ENCODE data around the gene SEMA4D.

Gene SEMA4D

DNA sequence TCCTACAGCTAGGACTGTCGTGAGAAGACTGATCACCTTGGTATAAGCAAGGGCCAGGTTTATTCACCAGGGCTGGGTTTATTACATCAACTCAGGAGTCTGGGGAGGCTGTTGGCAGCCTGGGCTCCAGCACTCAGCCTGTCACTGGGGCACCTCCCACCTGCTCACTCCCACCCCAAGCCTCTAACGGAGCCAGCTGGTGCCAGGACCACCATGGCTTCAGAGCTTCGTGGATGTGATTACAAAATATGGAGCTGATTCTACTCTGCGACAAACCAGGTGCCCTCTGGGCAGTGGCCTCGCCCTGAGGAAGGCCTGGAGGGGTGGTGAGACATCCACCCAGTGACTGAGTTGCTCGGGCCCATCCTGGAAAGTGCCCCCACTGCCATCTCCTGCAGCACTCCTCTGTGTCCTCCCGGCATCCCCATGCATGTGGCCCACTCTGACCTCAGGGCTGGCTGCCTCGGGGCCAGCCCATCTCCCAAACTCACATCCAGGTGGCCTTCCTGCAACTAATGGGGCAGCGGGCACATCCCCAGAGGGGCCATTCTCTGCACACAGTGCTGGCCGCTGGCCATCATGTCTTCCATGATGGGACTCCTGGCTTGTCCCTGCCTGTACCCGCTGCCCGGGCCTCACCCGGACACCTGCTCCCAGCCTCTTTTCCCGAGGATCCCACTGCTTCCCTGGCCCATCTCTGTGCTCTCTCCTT, 130.0 kb downstream of the SEMA4D start:
- H3K27ac ChIP-seq, result no peak overlapping the region
- TF ChIP-seq, protein P1, sequence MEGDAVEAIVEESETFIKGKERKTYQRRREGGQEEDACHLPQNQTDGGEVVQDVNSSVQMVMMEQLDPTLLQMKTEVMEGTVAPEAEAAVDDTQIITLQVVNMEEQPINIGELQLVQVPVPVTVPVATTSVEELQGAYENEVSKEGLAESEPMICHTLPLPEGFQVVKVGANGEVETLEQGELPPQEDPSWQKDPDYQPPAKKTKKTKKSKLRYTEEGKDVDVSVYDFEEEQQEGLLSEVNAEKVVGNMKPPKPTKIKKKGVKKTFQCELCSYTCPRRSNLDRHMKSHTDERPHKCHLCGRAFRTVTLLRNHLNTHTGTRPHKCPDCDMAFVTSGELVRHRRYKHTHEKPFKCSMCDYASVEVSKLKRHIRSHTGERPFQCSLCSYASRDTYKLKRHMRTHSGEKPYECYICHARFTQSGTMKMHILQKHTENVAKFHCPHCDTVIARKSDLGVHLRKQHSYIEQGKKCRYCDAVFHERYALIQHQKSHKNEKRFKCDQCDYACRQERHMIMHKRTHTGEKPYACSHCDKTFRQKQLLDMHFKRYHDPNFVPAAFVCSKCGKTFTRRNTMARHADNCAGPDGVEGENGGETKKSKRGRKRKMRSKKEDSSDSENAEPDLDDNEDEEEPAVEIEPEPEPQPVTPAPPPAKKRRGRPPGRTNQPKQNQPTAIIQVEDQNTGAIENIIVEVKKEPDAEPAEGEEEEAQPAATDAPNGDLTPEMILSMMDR (conservative IDR thresholded peaks at IDR 0.05), result no peak

DNA sequence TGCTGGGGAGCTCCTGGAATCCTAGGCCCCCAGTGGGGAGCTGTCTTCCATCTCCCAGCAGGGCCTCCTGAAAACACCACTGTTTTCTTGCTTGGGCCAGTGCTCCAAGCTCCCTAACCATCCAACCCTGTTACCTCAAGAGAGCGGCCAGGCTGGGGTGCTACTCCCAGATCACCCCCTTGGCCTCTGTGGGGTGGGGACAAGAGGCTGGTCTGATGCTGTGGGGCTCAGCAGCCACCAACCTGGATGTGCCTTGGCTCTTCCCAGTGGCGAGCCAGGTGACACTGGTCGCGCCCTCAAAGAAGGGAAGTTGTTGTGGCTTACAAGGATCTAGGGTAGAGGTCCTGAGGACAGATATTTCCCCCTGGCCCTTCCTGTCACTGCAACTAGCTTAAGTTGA, 130.6 kb downstream of the SEMA4D start:
- no peak overlapping the region for H3K27ac ChIP-seq
- TF ChIP-seq, protein P1 (conservative IDR thresholded peaks at IDR 0.05), result no peak

DNA sequence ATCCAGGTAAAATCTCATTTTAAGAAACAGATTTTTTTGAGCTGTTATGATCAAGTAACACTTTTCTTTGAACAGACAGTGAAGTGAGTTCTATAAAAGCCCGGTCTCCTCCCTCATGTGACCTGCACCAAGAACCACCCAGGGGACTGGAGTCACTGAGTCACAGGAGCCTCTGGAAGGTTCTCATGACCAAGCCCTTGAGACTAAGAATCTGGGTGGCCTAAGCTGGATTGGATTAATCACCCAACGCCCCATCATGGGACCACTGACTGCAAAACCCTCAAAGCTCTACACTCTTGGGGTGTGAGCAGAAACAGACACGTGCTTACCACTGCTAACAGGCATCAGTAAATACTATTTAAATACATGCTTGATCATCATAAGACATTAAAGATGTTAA, 131.2 kb downstream of the SEMA4D start:
- H3K27ac ChIP-seq, result no peak overlapping the region
- TF ChIP-seq, protein P1 (conservative IDR thresholded peaks at IDR 0.05), result no peak

DNA sequence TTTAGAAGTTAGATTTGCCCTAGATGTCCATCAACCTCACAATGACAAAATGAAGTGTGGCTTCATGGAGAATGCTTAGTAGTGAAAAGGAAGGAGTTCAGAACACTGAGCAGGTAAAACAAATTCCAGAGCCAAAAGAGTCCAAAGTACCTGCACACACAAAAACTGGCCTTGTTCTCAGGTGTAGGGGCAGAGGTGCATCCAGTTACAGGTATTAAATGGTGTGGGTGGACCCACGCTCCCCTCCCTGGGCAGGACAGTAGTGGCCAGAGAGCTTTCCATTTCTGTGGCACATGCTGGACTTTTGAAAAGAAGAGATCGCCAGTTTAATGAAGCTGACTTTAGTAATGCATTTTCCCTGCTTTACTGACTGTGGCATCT, 132.4 kb downstream of the SEMA4D start:
- no peak overlapping the region for H3K27ac ChIP-seq
- TF ChIP-seq, protein P1 (conservative IDR thresholded peaks at IDR 0.05), result no peak

DNA sequence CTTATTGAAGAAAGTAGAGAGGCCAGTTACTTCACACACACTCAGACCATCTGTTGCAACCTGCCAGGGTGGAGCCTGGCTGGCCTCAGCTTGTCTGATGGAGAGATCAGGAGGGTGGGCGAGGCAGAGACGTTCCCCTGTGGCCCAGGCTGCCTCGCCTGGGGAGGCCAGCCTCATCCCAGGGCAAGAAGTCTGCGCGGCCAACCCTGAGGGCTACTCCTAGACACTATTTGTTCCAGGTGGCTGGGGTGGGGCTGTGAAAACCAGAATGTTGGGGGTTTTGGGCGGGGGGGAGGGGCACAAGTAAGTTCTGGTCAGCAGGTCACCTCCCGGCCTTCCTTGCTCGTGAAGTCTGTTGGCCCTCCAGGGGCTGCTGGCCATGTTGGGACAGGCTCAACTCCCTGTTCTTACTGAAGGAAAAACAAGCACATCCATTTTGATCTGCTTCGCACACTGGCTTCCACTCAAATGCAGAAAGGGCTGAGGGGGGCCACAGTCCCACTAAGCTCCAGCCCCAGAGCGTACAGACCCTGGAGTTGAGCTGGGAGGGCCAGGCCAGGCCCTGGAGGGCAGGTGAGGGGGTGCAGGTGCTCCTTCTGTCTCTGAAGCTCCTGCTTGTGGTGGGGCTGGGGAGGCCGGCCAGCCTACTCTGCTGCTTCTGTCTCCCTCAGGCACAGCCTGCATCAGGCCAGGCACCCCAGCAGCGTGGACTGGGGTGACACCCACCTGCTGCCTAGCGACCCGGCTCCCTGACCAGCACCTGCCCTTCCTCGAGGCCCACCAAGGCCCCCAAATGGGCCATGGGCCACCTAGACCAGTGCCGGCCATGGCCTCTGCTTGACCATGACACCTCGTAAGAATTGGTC, 133.0 kb downstream of the SEMA4D start:
- H3K27ac ChIP-seq, result no peak overlapping the region
- TF ChIP-seq, protein P1 (conservative IDR thresholded peaks at IDR 0.05), result no peak

DNA sequence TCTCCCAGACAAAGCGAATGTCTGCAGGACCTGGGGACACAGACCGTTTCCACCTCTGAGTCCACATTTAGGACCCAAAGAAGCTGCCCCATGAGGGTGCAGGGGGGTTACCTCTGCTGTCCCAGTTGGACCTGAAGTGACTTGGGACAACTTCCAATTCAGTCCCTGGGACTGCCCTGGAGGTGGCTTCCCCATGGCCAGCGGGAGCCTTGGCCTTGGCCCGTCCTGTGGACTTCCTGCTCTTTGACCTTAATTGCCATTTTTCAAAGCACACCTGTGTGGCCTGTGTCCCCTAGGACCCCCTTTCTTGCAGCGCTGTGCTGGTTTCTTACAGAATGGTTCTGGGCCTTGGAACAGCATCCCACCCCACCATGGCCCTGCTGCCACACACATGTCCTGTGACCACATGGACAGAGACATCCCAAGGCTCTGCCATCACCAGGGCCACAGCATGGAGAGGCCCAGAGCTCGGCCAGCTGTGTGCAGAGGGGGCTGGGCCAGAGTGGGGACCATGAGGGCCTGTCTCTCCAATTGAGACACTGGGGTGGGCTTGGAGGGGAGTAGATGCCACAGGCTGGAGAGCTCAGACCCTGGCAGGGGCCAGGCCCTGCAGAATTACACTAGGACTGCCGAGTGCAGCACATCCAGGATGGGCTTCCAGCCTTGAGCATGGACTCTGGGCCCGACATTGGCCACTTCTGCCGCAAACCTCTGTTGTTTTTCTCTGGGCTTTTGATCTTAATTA, 133.8 kb downstream of the SEMA4D start:
- TF ChIP-seq, protein P1 (conservative IDR thresholded peaks at IDR 0.05), result no peak
- H3K27ac ChIP-seq, result no peak overlapping the region

DNA sequence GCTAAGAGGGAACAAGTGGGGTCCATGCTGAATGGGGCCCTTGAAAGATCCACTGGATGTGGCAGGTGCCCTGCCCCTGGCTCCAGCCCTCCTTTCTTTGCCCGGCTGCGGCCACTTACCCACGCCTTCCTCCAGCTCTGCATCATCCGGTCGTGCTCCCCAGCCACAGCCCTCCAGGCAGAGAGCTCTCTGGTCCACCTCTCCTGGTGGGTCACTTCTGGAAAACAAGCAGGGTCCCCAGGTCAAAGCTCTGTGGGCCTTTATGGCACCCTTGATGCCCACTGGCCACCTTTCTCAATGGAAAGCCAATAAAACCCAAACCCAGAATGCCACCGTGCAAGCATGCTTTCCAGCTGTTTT, 134.6 kb downstream of the SEMA4D start:
- TF ChIP-seq, protein P1 (conservative IDR thresholded peaks at IDR 0.05), result no peak
- no peak overlapping the region for H3K27ac ChIP-seq

All from VCaP (cell line).